22Rv1 (cell line): ENCODE results near the gene FBXO42.
A peak's percentile ranks its signal among the peaks of the same experiment; 100 is the strongest.

Experiments used
- CTCF ChIP-seq: fragments of 450-650 bp; IDR thresholded peaks from 2 replicates; pipeline ENCODE4 v1.5.1; 2017; ENCODE audit warnings: mild to moderate bottlenecking
- ZFX ChIP-seq: fragments of 450-650 bp; IDR thresholded peaks from 2 replicates; pipeline ENCODE4 v1.6.1; 2017; ENCODE audit warnings: antibody characterized with exemption, borderline replicate concordance

DNA sequence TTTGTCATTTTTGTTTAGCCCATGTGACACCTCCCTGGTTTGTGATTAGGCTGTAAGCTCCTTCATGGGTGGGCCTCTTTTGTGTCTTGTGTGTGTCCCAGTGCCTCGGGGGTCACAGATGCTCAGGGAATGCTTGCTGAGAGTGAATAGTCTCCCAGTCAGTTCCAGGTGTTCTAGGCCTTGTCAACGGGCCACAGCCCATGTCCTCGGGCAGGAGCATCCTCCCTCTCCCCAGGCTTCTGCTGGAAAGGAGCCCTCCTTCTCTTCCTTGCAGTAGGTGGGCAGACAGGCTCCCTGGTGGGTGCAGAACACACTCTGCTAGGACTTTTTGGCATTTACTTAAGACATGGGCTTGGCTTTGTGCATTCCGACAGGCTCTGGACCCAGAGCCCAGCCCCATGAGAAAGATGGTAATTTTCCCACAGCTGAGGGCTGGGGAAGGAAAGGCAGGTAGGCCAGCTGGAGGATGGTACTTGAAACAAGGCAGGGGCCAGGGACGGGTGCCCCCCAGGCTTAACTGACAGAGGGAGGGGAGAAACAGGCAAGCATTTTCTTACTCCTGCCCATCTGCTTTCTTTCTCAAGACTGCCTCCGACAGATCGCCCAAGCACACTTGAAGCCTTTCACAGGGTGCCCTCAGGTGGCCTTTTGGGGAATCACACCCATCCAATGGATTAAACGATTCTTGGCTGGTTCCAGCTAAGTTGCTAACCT is 108.2 kb downstream of the FBXO42 start:
- TF ChIP-seq CTCF = peak; percentile 90
- no peak for TF ChIP-seq ZFX
